VCaP (cell line): Measurements from ENCODE around the gene PLEKHM1.
A peak's percentile ranks its signal among the peaks of the same experiment; 100 is the strongest.

ENCODE experiments used
- H3K27ac ChIP-seq: fragments of 450-650 bp; 2 replicates; pipeline ENCODE4 v1.5.1; 2017
- TF ChIP-seq, protein P1 (sequence below): fragments of 450-650 bp; conservative IDR thresholded peaks from 2 replicates; pipeline ENCODE4 v1.5.1; 2017; ENCODE audit warnings: mild to moderate bottlenecking, moderate library complexity

Gene PLEKHM1

DNA sequence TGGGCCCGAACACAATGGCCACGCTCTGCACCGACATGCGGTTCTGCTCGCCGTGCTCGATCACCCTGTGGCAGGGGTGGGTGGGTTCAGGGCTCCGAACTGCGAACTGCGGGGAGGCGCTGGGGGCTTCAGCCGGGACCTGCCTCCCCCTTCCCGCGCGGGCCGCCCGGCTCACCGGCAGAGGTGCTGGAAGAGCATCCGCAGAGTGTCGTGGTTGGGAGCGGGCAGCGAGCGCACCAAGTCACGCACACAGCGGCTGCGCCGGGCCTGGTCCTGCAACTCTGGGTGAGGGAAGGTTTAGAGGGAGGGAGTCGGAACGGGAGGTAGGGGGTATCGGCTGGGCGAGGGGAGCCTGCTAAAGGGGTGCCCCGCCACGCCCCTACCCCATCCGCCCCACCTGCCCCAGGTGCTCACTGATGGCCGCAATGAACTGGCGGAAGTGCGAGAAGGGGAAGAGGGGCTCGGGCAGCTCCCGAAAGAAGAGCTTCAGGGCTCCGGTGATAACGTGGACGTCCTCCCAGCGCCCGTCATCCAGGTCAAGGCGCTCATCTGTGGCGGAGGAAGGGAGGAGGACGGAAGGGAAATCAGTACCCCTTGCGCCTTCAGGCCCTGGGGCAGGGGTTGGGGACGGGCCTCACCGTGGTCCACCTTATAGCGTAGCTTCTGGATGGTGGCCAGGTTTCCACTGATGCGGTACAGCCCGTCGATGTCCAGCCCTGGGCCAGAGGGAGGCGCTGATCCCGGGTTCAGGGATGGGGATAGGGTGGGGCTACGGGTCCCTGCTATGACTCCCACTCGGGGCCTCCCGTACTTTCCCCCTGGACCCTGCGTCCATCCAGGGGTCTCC lies 94.7 kb downstream of the PLEKHM1 start:
- TF ChIP-seq, protein P1, sequence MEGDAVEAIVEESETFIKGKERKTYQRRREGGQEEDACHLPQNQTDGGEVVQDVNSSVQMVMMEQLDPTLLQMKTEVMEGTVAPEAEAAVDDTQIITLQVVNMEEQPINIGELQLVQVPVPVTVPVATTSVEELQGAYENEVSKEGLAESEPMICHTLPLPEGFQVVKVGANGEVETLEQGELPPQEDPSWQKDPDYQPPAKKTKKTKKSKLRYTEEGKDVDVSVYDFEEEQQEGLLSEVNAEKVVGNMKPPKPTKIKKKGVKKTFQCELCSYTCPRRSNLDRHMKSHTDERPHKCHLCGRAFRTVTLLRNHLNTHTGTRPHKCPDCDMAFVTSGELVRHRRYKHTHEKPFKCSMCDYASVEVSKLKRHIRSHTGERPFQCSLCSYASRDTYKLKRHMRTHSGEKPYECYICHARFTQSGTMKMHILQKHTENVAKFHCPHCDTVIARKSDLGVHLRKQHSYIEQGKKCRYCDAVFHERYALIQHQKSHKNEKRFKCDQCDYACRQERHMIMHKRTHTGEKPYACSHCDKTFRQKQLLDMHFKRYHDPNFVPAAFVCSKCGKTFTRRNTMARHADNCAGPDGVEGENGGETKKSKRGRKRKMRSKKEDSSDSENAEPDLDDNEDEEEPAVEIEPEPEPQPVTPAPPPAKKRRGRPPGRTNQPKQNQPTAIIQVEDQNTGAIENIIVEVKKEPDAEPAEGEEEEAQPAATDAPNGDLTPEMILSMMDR: no peak
- H3K27ac ChIP-seq: no peak overlapping the region

DNA sequence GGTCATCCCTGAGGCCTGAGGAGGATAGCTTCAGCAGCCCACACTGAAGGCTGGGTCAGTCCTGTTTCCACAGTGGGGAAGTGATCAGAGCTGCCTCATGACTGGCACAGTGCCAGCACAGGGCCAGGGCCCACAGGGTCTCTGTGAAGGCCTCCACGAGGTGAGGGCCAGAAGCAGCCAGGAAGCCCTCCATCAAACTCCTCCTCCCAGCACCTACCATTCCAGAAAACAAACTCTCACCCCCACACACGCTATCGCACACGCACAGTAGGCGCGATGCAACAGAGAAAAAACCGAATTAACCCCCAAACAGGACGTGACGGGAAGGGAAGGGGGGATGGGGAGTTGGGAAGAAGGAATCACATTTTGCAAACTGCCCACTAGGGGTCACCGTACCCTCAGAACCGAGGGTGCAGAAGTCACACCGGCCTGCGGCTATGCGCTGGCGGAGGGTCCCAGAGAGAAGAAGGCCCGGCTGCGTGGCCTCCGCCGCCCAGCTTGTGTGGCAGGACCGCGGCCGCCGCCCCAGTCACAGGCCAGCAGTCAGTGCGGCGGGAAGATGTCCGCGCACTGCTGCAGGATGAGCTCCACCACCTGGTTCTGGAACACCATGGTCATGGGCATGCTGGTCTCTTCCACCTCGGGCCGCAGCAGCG lies 95.5 kb downstream of the PLEKHM1 start:
- TF ChIP-seq, protein P1: peak; percentile 83
- no peak overlapping the region for H3K27ac ChIP-seq

DNA sequence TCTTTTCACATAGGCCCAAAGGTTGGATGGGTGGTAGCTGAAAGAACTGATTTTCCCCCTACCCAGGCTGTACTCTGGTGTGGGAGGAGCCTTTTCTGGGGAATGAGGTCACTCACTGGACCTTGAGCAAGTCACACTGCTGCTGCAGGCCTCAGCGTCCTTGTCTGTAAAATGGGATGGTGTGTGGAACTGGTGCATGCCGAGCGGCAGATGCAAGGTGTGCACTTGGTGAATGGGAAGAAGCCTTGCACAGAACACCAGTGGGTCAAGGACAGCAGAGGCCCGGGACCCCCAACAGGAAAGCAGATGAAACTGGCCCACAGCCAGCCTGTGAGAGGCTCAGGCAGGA lies 96.0 kb downstream of the PLEKHM1 start:
- no peak overlapping the region for H3K27ac ChIP-seq
- TF ChIP-seq, protein P1: no peak

DNA sequence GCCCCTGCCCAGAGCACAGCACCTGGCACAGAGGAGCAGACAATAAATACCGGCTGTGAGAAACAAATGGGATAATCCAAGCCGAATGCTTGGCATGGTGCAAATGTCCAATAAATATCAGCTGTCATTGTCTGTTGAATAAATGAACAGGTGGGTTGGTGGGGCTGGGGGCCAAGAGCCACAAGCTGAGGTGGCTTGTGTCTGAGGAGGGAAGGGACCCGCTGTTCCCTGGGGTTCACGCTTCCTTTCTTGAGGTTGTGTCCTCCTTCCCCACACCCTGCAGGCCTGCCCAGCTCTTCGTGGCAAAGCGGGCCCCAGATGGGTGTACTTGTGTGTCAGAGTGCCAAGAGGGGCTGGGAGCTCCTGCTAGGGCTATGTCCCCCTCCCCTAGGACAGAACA lies 96.4 kb downstream of the PLEKHM1 start:
- no peak overlapping the region for H3K27ac ChIP-seq
- TF ChIP-seq, protein P1: no peak

DNA sequence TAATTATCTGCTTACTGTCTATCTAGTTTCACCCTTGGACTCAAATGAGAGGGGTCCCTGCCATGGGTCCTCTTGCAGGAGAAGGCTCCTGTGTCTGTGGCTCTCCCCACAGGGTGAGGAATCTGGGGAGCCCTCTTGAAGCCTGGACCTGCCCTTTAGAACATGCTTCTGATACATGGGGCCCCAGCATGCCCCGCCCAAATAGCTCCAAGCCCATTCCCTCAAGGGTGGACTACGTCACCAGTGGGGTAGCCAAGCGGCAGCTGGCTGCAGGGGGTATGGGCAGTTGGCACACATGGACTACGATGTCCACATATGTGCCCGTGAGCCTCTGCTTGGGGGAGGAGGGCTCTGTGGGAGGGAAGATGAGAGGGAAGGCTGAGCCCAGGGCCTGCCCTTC lies 97.1 kb downstream of the PLEKHM1 start:
- H3K27ac ChIP-seq: no peak overlapping the region

DNA sequence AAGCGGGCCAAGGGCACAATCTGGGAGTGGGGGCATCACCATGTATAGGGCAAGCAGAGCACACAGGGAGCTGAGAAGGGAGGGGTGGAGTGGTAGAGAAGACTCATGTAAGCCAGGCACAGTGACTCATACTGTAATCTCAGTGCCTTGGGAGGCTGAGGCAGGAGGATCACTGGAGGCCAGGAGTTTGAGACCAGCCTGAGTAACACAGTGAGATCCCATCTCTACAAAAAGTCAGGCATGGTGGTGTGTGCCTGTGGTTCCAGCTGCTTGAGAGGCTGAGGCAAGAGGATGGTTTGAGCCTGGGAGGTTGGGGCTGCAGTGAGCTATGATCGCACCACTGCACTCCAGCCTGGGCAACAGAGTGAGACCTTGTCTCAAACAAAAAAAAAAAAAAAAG lies 98.6 kb downstream of the PLEKHM1 start:
- TF ChIP-seq, protein P1: no peak
- no peak overlapping the region for H3K27ac ChIP-seq

More for the DNA sequence above, 97.1 kb downstream of the PLEKHM1 start:
- TF ChIP-seq, protein P1: no peak

DNA sequence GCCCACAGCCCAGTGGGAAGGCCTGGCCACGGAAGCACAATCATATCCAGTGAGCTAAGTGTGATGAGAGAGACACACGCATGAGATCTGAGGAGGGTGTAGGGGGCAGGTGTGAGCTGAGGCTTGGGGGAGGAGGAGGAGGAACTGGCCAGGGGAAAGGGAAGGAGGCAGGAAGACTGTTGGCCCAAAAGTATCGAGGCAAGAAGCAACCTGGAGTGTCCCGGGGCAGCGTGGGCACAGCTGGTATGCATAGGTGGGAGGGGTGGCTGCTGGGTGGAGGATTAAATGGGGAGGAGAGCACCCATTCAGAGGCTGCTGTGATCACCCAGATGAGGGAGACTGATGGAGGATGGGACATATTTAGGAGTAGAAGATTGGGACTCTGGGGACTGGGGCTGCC lies 99.2 kb downstream of the PLEKHM1 start:
- TF ChIP-seq, protein P1: no peak

More for the DNA sequence above, 99.2 kb downstream of the PLEKHM1 start:
- H3K27ac ChIP-seq: no peak overlapping the region
